A673 (cell line): ENCODE measurements around the gene CCDC66. TPM values are rescaled to one million over a fixed set of nuclear protein-coding genes. Genes with fewer than 3 reads are reported as not detected.

ENCODE experiments used
- BruUV-seq: library from RNA; stranded (reverse); fragments of 400-500 nt; replicated peaks from 2 replicates; lab custom pipeline; 2021; lab: Mats Ljungman, UMichigan
- CTCF ChIA-PET: fragments of 300-600 bp; sonication (Branson Sonifier 250); formaldehyde crosslinking; loops from one replicate; lab custom pipeline; 2022; ENCODE audit warnings: antibody characterized with exemption; lab: Charles Lee
- POLR2A ChIA-PET: fragments of 300-600 bp; sonication (Branson Sonifier 250); formaldehyde crosslinking; loops from one replicate; lab custom pipeline; 2022; ENCODE audit warnings: antibody characterized with exemption; ENCODE audit not compliant: low non-redundant PET; lab: Charles Lee
- DNase-seq: peaks from one replicate; pipeline ENCODE4 v3.0.0-alpha.2; 2015; ENCODE audit warnings: low spot score
- H3K27ac ChIP-seq: fragments of 200-600 bp; sonication (generic); 2 replicates; pipeline ENCODE4 v1.5.1; 2016; ENCODE audit warnings: mixed run types, low read depth, mild to moderate bottlenecking, mixed read lengths, antibody characterized with exemption, low read length; ENCODE audit not compliant: poor library complexity, severe bottlenecking
- H3K27me3 ChIP-seq: fragments of 200-600 bp; sonication (generic); replicated peaks from 2 replicates; pipeline ENCODE4 v1.6.1; 2017; ENCODE audit warnings: mixed run types, low read depth, mild to moderate bottlenecking, mixed read lengths, antibody characterized with exemption, low read length; ENCODE audit not compliant: insufficient read depth, poor library complexity
- H3K36me3 ChIP-seq: fragments of 200-600 bp; sonication (generic); 2 replicates; pipeline ENCODE4 v1.6.1; 2016; ENCODE audit warnings: mixed run types, mild to moderate bottlenecking, mixed read lengths, antibody characterized with exemption, low read length; ENCODE audit not compliant: insufficient read depth, poor library complexity, severe bottlenecking
- H3K4me1 ChIP-seq: fragments of 200-600 bp; sonication (generic); 2 replicates; pipeline ENCODE4 v1.6.1; 2017; ENCODE audit warnings: mixed run types, mild to moderate bottlenecking, mixed read lengths, antibody characterized with exemption, low read length; ENCODE audit not compliant: insufficient read depth, poor library complexity, severe bottlenecking
- H3K4me3 ChIP-seq: fragments of 200-600 bp; sonication (generic); 2 replicates; pipeline ENCODE4 v1.5.1; 2016; ENCODE audit warnings: low read depth, mixed run types, mild to moderate bottlenecking, mixed read lengths, low read length; ENCODE audit not compliant: poor library complexity, severe bottlenecking
- H3K9me3 ChIP-seq: fragments of 200-600 bp; sonication (generic); 2 replicates; pipeline ENCODE4 v1.6.1; 2016; ENCODE audit warnings: mixed run types, low read depth, mild to moderate bottlenecking, mixed read lengths, antibody characterized with exemption, low read length; ENCODE audit not compliant: poor library complexity, severe bottlenecking
- EZH2 ChIP-seq: fragments of 200-600 bp; sonication (generic); IDR thresholded peaks from 2 replicates; pipeline ENCODE4 v1.6.1; 2017; ENCODE audit warnings: borderline replicate concordance, low read depth, mild to moderate bottlenecking, mixed read lengths, antibody characterized with exemption, low read length; ENCODE audit not compliant: poor library complexity, severe bottlenecking
- intact Hi-C: fragments of 100-400 bp; cut with micrococcal nuclease; formaldehyde crosslinking; loops from one replicate; pipeline ENCODE4 v1.10.0; 2022; ENCODE audit not compliant: unreplicated experiment
- total RNA-seq: library from RNA; stranded (reverse); gene quantifications from 2 replicates; pipeline ENCODE4 v1.2.3, GENCODE V29; 2021
- TF ChIP-seq, protein P1 (sequence below): fragments of 300-800, 200-600 bp; sonication (generic); conservative IDR thresholded peaks from 2 replicates; pipeline ENCODE4 v1.5.1; 2017; ENCODE audit warnings: low read depth, mild to moderate bottlenecking, antibody characterized with exemption, low read length, moderate library complexity, mixed read lengths

The CCDC66 gene
- total RNA-seq, 1 experiment from 2014 or later = 15.6 TPM

DNA sequence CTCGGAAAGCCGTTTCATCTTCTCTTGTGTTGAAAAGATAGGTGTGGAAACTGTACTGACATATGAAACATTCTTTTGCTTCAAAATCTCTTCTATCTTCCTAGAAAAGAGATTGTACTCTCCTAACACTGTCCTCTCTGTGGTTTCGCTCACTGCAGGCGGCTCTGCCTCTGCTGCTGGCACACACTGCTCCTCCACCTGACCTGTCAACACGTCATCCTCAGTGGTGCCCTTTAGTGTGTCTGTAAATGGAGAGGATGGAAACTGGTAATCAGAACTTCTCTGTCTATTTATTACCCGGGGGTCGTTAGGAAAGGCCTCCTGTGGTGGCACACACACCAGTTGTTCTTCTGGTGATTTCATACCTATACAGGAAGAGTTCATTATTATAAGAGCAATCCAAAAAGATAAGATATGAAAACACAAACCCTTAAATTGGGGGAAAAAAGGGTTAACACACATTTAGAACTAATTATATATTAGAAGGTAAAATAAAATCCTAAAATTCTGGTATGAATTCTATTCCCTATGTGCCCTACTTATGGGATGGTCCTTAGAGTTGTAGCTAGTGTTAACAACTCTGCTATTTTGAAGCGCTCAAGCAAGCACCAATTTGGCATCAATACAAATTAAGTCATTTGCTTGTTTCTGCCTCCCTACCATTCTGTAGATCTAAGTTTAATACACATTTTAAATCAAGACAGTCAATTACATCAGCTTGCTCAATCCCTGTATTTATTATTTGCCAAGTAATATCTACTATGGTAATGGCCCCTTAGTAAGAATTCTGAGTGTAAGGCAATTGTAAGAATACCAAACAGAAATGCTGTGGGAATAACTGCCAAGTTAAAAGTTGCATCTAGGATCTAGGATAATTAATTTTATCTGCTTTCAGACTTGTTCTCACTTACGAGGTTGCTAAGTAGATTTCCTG, 76.9 kb downstream of the CCDC66 start:
- no peak for TF ChIP-seq EZH2
- TF ChIP-seq, protein P1, sequence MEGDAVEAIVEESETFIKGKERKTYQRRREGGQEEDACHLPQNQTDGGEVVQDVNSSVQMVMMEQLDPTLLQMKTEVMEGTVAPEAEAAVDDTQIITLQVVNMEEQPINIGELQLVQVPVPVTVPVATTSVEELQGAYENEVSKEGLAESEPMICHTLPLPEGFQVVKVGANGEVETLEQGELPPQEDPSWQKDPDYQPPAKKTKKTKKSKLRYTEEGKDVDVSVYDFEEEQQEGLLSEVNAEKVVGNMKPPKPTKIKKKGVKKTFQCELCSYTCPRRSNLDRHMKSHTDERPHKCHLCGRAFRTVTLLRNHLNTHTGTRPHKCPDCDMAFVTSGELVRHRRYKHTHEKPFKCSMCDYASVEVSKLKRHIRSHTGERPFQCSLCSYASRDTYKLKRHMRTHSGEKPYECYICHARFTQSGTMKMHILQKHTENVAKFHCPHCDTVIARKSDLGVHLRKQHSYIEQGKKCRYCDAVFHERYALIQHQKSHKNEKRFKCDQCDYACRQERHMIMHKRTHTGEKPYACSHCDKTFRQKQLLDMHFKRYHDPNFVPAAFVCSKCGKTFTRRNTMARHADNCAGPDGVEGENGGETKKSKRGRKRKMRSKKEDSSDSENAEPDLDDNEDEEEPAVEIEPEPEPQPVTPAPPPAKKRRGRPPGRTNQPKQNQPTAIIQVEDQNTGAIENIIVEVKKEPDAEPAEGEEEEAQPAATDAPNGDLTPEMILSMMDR = no peak
- no peak overlapping the region for H3K27ac ChIP-seq
- no peaks in the 10 kb centered on the region for H3K4me1 ChIP-seq
- no TSS peak for BruUV-seq
- no peak overlapping the region for H3K4me3 ChIP-seq
- intact Hi-C loops = no loop called here
- no peak for DNase-seq
- no peaks in the 10 kb centered on the region for H3K27me3 ChIP-seq
- ChIA-PET POLR2A (no interaction called here), CTCF (no interaction called here)
- H3K36me3 ChIP-seq = peaks cover 6% of the 10 kb centered on the region
- no peaks in the 10 kb centered on the region for H3K9me3 ChIP-seq

DNA sequence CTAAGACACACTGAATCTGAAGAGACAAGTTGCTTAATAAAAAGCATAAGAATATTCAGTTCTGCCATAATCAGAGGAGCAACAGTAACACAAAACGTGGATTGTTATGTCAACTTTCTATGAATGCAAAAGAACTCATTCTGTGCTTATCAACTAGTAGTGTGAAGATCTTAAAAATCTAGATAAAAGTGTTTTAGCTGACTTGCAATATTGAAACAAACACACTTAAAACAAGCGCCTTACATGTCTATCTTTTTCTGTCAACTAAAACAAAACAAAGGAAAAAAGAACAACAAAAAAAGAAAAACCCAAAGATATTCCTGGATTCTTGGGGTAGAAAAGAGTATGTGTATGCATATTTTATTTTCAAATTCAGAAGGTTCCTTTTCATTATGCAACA, 88.4 kb downstream of the CCDC66 start:
- Histone ChIP-seq H3K4me1 (no peaks in the 10 kb centered on the region), H3K27ac (no peak overlapping the region), H3K36me3 (peaks cover 14% of the 10 kb centered on the region), H3K27me3 (no peaks in the 10 kb centered on the region), H3K9me3 (no peaks in the 10 kb centered on the region), H3K4me3 (no peak overlapping the region)
- POLR2A ChIA-PET = no interaction called here
- intact Hi-C loops = no loop called here
- CTCF ChIA-PET = no interaction called here
- TF ChIP-seq, protein P1 = no peak
- TF ChIP-seq EZH2 = no peak
- BruUV-seq = no TSS peak
- DNase-seq = no peak

DNA sequence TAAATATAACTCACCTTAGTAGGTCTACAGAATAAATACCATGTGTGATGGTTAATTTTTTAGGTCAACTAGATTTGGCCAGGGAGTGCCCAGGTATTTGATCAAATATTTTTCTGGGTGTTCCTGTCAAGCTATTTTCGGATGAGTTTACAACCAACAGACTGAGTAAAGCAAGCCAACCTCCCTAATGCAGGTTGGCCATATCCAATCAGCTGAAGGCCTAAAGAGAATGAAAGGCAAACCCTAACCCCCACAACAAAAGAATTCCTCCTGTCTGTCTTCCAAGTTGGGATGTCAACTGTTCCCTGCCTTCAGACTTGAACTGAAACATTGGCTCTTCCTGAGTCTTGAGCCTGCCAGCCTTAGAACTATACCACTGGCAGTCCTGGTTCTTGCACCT, 97.5 kb downstream of the CCDC66 start:
- H3K27me3 ChIP-seq = no peaks in the 10 kb centered on the region
- no peak overlapping the region for H3K4me3 ChIP-seq
- CTCF ChIA-PET = no interaction called here
- TF ChIP-seq, protein P1 = no peak
- TF ChIP-seq EZH2 = no peak
- no peaks in the 10 kb centered on the region for H3K9me3 ChIP-seq
- POLR2A ChIA-PET = interaction anchor here (0.7 kb wide), 1 partner anchor 304 kb away, joined by 3 read pairs; no protein-coding TSS in a partner anchor
- no TSS peak for BruUV-seq
- intact Hi-C loops = no loop called here
- DNase-seq = no peak
- peaks cover 11% of the 10 kb centered on the region for H3K36me3 ChIP-seq
- H3K4me1 ChIP-seq = no peaks in the 10 kb centered on the region
- H3K27ac ChIP-seq = no peak overlapping the region
